ENCODE results near the gene RAB5B. TPM values are rescaled to one million over a fixed set of nuclear protein-coding genes. Genes with fewer than 3 reads are reported as not detected.
"Not testable (repeated sequence)": the region's sequence is repeated elsewhere in the genome, so short reads cannot be mapped to it uniquely, and the experiment has no call there.

The RAB5B gene
- total RNA-seq, 5 donors from 2014 or later (not counting 1 experiment from before 2014, with no cell fraction given): 58.6 to 99.8 (median 85.7) TPM

- 100% methylated on average over 2 of the region's 3 CpGs for WGBS (ENCODE audit: insufficient coverage)
- Histone ChIP-seq H3K4me1 (ENCODE audit: control insufficient read depth in 1 of 2, extremely low read depth in 1 of 2, insufficient read depth in 2 of 2, low read length in 2 of 2) (peaks cover 0 to 5% of the 10 kb centered on the region in 2 experiments), H3K27ac (ENCODE audit: low read length) (no peak overlapping the region), H3K9me3 (no peaks in the 10 kb centered on the region), H3K4me3 (ENCODE audit: control insufficient read depth in 1 of 2, extremely low read depth in 1 of 2, low read length in 1 of 2) (no peak overlapping the region), H3K36me3 (ENCODE audit: control insufficient read depth in 2 of 2, extremely low read depth in 1 of 2, insufficient read depth in 1 of 2, low read length in 1 of 2) (peaks cover 0 to 45% of the 10 kb centered on the region in 2 donors), H3K27me3 (replicated peaks in 1 of 2; ENCODE audit: control insufficient read depth in 2 of 2, extremely low read depth in 1 of 2, insufficient read depth in 2 of 2, low read length in 1 of 2) (no peaks in the 10 kb centered on the region)
- ATAC-seq (replicated peaks in 1 of 4): no peak
- H3K4me3 Mint-ChIP-seq: no peak overlapping the region
- no peaks in the 10 kb centered on the region for H3K27me3 Mint-ChIP-seq
- H3K4me1 Mint-ChIP-seq: peaks cover 28 to 33% (median 29%) of the 10 kb centered on the region in 3 donors
- CTCF ChIA-PET: interaction anchor here (0.6 to 1.3 kb wide), 10 partner anchors 8 to 269 kb away, joined by 3 to 8 read pairs (median 3); partner anchors contain the start of genes MYL6B (in 1 of the 2) and RAB5B (in 1 of the 2)
- POLR2A ChIA-PET: interaction anchor here (0.6 to 1.1 kb wide), 6 partner anchors 9 to 173 kb away, joined by 3 to 15 read pairs (median 6); partner anchors contain the start of gene RAB5B (in 1 of the 2)
- DNase-seq: no peak
- H3K27ac Mint-ChIP-seq: no peak overlapping the region
- H3K9me3 Mint-ChIP-seq: no peaks in the 10 kb centered on the region
- peaks cover 31% of the 10 kb centered on the region for H3K36me3 Mint-ChIP-seq
These were observed 8.6 kb downstream of the RAB5B start for GRCh38 chr12:55982319-55982936.

DNA sequence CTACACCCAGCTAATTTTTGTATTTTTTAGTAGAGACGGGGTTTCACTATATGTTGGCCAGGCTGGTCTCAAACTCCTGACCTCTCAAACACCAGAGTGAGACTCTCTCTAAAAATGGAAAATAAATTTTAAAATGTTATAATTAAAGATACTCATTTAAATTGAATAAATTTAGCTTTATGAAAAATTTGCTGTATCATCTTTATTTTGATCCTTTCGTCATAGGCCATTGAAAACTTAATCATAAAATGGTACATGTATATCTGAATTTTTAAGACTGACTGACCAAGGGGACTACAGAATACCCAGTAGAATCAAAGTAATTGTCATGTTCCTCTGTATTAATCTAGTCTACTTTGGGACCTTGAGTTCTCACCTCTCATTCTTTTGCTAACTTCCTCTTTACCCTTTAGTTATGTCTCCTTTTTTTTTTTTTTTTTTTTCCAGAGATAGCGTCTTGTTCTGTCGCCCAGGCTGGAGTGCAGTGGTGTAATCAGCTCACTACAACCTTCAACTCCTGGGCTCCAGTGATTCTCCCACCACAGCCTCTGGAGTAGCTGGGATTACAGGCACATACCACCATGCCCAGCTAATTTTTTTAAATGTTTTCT, 9.5 kb downstream of the RAB5B start:
- ATAC-seq (replicated peaks in 1 of 4) (no peak), DNase-seq (no peak)
- WGBS (ENCODE audit: insufficient coverage): no CpG with 5 or more reads among the region's 4 CpGs
- H3K4me1 Mint-ChIP-seq: peaks cover 19 to 26% (median 23%) of the 10 kb centered on the region in 3 donors
- H3K9me3 Mint-ChIP-seq: no peaks in the 10 kb centered on the region
- no peaks in the 10 kb centered on the region for H3K9me3 ChIP-seq
- ChIA-PET CTCF (interaction anchor here (0.5 to 1.2 kb wide), 5 partner anchors 10 to 653 kb away, joined by 3 to 9 read pairs (median 5); partner anchors contain the start of gene RAB5B (in 1 of the 2)), POLR2A (interaction anchor here (0.6 to 2.2 kb wide), 5 partner anchors 9 to 652 kb away, joined by 3 to 13 read pairs (median 4); partner anchors contain the start of gene RAB5B (in 1 of the 2))
- peaks cover 26% of the 10 kb centered on the region for H3K36me3 Mint-ChIP-seq
- peaks cover 0 to 48% of the 10 kb centered on the region in 2 donors for H3K36me3 ChIP-seq (ENCODE audit: control insufficient read depth in 2 of 2, extremely low read depth in 1 of 2, insufficient read depth in 1 of 2, low read length in 1 of 2)
- H3K4me3 ChIP-seq (ENCODE audit: control insufficient read depth in 1 of 2, extremely low read depth in 1 of 2, low read length in 1 of 2): no peak overlapping the region
- H3K27ac Mint-ChIP-seq: peak overlapping the region in 1 of 2 donors; percentile 39
- H3K27ac ChIP-seq (ENCODE audit: low read length): no peak overlapping the region
- peaks cover 0 to 5% of the 10 kb centered on the region in 2 experiments for H3K4me1 ChIP-seq (ENCODE audit: control insufficient read depth in 1 of 2, extremely low read depth in 1 of 2, insufficient read depth in 2 of 2, low read length in 2 of 2)
- no peak overlapping the region for H3K4me3 Mint-ChIP-seq
- H3K27me3 ChIP-seq (replicated peaks in 1 of 2; ENCODE audit: control insufficient read depth in 2 of 2, extremely low read depth in 1 of 2, insufficient read depth in 2 of 2, low read length in 1 of 2): no peaks in the 10 kb centered on the region
- no peaks in the 10 kb centered on the region for H3K27me3 Mint-ChIP-seq

- Mint-ChIP-seq H3K27ac (no peak overlapping the region), H3K36me3 (peaks cover 26% of the 10 kb centered on the region), H3K9me3 (no peaks in the 10 kb centered on the region)
These were observed 11.0 kb downstream of the RAB5B start for GRCh38 chr12:55984861-55985260.

GRCh38 chr12:55985341-55985740, 11.5 kb downstream of the RAB5B start:
- ATAC-seq (replicated peaks in 1 of 4) (no peak), DNase-seq (no peak)
- Mint-ChIP-seq H3K27me3 (no peaks in the 10 kb centered on the region), H3K4me1 (peaks cover 2 to 14% (median 12%) of the 10 kb centered on the region in 3 donors), H3K4me3 (no peak overlapping the region), H3K9me3 (no peaks in the 10 kb centered on the region), H3K36me3 (peaks cover 25% of the 10 kb centered on the region), H3K27ac (peak overlapping the region in 1 of 2 donors; percentile 6)
- ChIA-PET POLR2A (interaction anchor here (1.8 to 2.2 kb wide), 2 partner anchors 11 kb away, joined by 5 to 13 read pairs; partner anchors contain the start of gene RAB5B (in 2 of the 2)), CTCF (interaction anchor here in 1 of 2 donors (1.8 kb wide), 1 partner anchor 11 kb away, joined by 9 read pairs; no protein-coding TSS in a partner anchor)
- no peaks in the 10 kb centered on the region for H3K27me3 ChIP-seq (replicated peaks in 1 of 2; ENCODE audit: control insufficient read depth in 2 of 2, extremely low read depth in 1 of 2, insufficient read depth in 2 of 2, low read length in 1 of 2)
- peaks cover 0 to 57% of the 10 kb centered on the region in 2 donors for H3K36me3 ChIP-seq (ENCODE audit: control insufficient read depth in 2 of 2, extremely low read depth in 1 of 2, insufficient read depth in 1 of 2, low read length in 1 of 2)
- no peak overlapping the region for H3K27ac ChIP-seq (ENCODE audit: low read length)
- no peak overlapping the region for H3K4me3 ChIP-seq (ENCODE audit: control insufficient read depth in 1 of 2, extremely low read depth in 1 of 2, low read length in 1 of 2)
- peaks cover 0 to 5% of the 10 kb centered on the region in 2 experiments for H3K4me1 ChIP-seq (ENCODE audit: control insufficient read depth in 1 of 2, extremely low read depth in 1 of 2, insufficient read depth in 2 of 2, low read length in 2 of 2)
- no peaks in the 10 kb centered on the region for H3K9me3 ChIP-seq
- WGBS (ENCODE audit: insufficient coverage): no CpG with 5 or more reads among the region's 4 CpGs

More at GRCh38 chr12:55984861-55985260, 11.0 kb downstream of the RAB5B start:
- ATAC-seq (replicated peaks in 1 of 4): no peak
- Mint-ChIP-seq H3K4me3 (no peak overlapping the region), H3K27me3 (no peaks in the 10 kb centered on the region), H3K4me1 (peaks cover 6 to 17% (median 15%) of the 10 kb centered on the region in 3 donors)
- H3K9me3 ChIP-seq: no peaks in the 10 kb centered on the region
- H3K27ac ChIP-seq (ENCODE audit: low read length): no peak overlapping the region
- ChIA-PET POLR2A (interaction anchor here (0.6 to 2.2 kb wide), 4 partner anchors 10 to 61 kb away, joined by 3 to 13 read pairs (median 4); partner anchors contain the start of gene RAB5B (in 2 of the 2)), CTCF (interaction anchor here in 1 of 2 donors (0.5 to 1.8 kb wide), 5 partner anchors 11 to 224 kb away, joined by 3 to 12 read pairs (median 4); partner anchors contain the start of gene RAB5B)
- no CpG with 5 or more reads among the region's 2 CpGs for WGBS (ENCODE audit: insufficient coverage)
- H3K4me1 ChIP-seq (ENCODE audit: control insufficient read depth in 1 of 2, extremely low read depth in 1 of 2, insufficient read depth in 2 of 2, low read length in 2 of 2): peaks cover 0 to 5% of the 10 kb centered on the region in 2 experiments
- H3K27me3 ChIP-seq (replicated peaks in 1 of 2; ENCODE audit: control insufficient read depth in 2 of 2, extremely low read depth in 1 of 2, insufficient read depth in 2 of 2, low read length in 1 of 2): no peaks in the 10 kb centered on the region
- H3K4me3 ChIP-seq (ENCODE audit: control insufficient read depth in 1 of 2, extremely low read depth in 1 of 2, low read length in 1 of 2): no peak overlapping the region
- peaks cover 0 to 53% of the 10 kb centered on the region in 2 donors for H3K36me3 ChIP-seq (ENCODE audit: control insufficient read depth in 2 of 2, extremely low read depth in 1 of 2, insufficient read depth in 1 of 2, low read length in 1 of 2)
- DNase-seq: no peak

- H3K27ac ChIP-seq (ENCODE audit: low read length); DNase-seq; H3K27ac Mint-ChIP-seq; H3K4me3 Mint-ChIP-seq; H3K4me3 ChIP-seq (ENCODE audit: control insufficient read depth in 1 of 2, extremely low read depth in 1 of 2, low read length in 1 of 2); H3K4me1 ChIP-seq (ENCODE audit: control insufficient read depth in 1 of 2, extremely low read depth in 1 of 2, insufficient read depth in 2 of 2, low read length in 2 of 2); H3K27me3 ChIP-seq (replicated peaks in 1 of 2; ENCODE audit: control insufficient read depth in 2 of 2, extremely low read depth in 1 of 2, insufficient read depth in 2 of 2, low read length in 1 of 2); ATAC-seq (replicated peaks in 1 of 4); H3K4me1 Mint-ChIP-seq; H3K27me3 Mint-ChIP-seq; H3K9me3 ChIP-seq; H3K9me3 Mint-ChIP-seq: not testable (repeated sequence)
- H3K36me3 Mint-ChIP-seq: peaks cover 27% of the 10 kb centered on the region
- WGBS (ENCODE audit: insufficient coverage): 100% methylated on average over 1 of the region's 7 CpGs
- CTCF ChIA-PET: interaction anchor here in 1 of 2 donors (1.8 kb wide), 1 partner anchor 10 kb away, joined by 9 read pairs; no protein-coding TSS in a partner anchor
- POLR2A ChIA-PET: interaction anchor here in 1 of 2 donors (0.6 kb wide), 1 partner anchor 209 kb away, joined by 5 read pairs; no protein-coding TSS in a partner anchor
- H3K36me3 ChIP-seq (ENCODE audit: control insufficient read depth in 2 of 2, extremely low read depth in 1 of 2, insufficient read depth in 1 of 2, low read length in 1 of 2): peaks cover 3 to 60% of the 10 kb centered on the region in 2 donors
These were observed 12.1 kb downstream of the RAB5B start for GRCh38 chr12:55985976-55986375.

GRCh38 chr12:55991110-55991509, 17.2 kb downstream of the RAB5B start:
- no CpG with 5 or more reads among the region's 3 CpGs for WGBS (ENCODE audit: insufficient coverage)
- ATAC-seq (replicated peaks in 1 of 4) (no peak), DNase-seq (no peak)
- peaks cover 16 to 74% of the 10 kb centered on the region in 2 donors for H3K36me3 ChIP-seq (ENCODE audit: control insufficient read depth in 2 of 2, extremely low read depth in 1 of 2, insufficient read depth in 1 of 2, low read length in 1 of 2)
- Mint-ChIP-seq H3K4me1 (peaks cover 3% of the 10 kb centered on the region in 3 donors), H3K4me3 (no peak overlapping the region), H3K27me3 (no peaks in the 10 kb centered on the region), H3K27ac (no peak overlapping the region), H3K36me3 (peaks cover 36% of the 10 kb centered on the region), H3K9me3 (no peaks in the 10 kb centered on the region)
- no peak overlapping the region for H3K27ac ChIP-seq (ENCODE audit: low read length)
- H3K4me1 ChIP-seq (ENCODE audit: control insufficient read depth in 1 of 2, extremely low read depth in 1 of 2, insufficient read depth in 2 of 2, low read length in 2 of 2): peaks cover 0 to 2% of the 10 kb centered on the region in 2 experiments
- H3K27me3 ChIP-seq (replicated peaks in 1 of 2; ENCODE audit: control insufficient read depth in 2 of 2, extremely low read depth in 1 of 2, insufficient read depth in 2 of 2, low read length in 1 of 2): no peaks in the 10 kb centered on the region
- no peak overlapping the region for H3K4me3 ChIP-seq (ENCODE audit: control insufficient read depth in 1 of 2, extremely low read depth in 1 of 2, low read length in 1 of 2)
- H3K9me3 ChIP-seq: no peaks in the 10 kb centered on the region
- POLR2A ChIA-PET: interaction anchor here in 1 of 2 donors (0.7 kb wide), 1 partner anchor 963 kb away, joined by 5 read pairs; no protein-coding TSS in a partner anchor
- CTCF ChIA-PET: interaction anchor here (0.5 to 1.3 kb wide), 4 partner anchors 15 to 185 kb away, joined by 3 to 4 read pairs (median 3); no protein-coding TSS in a partner anchor
